HG03520 (cell line): Measurements from ENCODE around the gene NEFH.

ENCODE experiments used
- ATAC-seq: cut with Tn5 transposase; IDR thresholded peaks from one replicate; pipeline ENCODE4 v1.9.1; 2021; ENCODE audit warnings: mild to moderate bottlenecking, moderate library complexity; ENCODE audit not compliant: unreplicated experiment

The NEFH gene

GRCh38 chr22:29493636-29494035 is 13.6 kb downstream of the NEFH start:
- no peak for ATAC-seq

- no peak for ATAC-seq
Observed at GRCh38 chr22:29499852-29500251, 19.8 kb downstream of the NEFH start.

GRCh38 chr22:29503811-29504372 is 23.9 kb downstream of the NEFH start:
- ATAC-seq, result no peak

- ATAC-seq, result no peak
Observed at GRCh38 chr22:29509298-29509697, 29.3 kb downstream of the NEFH start.

GRCh38 chr22:29509815-29510214 is 29.8 kb downstream of the NEFH start:
- no peak for ATAC-seq

- no peak for ATAC-seq
Observed at GRCh38 chr22:29510542-29510941, 30.5 kb downstream of the NEFH start.

GRCh38 chr22:29511126-29511862 is 31.3 kb downstream of the NEFH start:
- no peak for ATAC-seq

GRCh38 chr22:29512031-29512430 is 32.0 kb downstream of the NEFH start:
- ATAC-seq, result no peak

GRCh38 chr22:29517215-29517908 is 37.3 kb downstream of the NEFH start:
- ATAC-seq, result no peak

GRCh38 chr22:29518427-29518826 is 38.4 kb downstream of the NEFH start:
- no peak for ATAC-seq

- no peak for ATAC-seq
Observed at GRCh38 chr22:29519996-29520395, 40.0 kb downstream of the NEFH start.

- ATAC-seq, result no peak
Observed at GRCh38 chr22:29520851-29521250, 40.8 kb downstream of the NEFH start.

- no peak for ATAC-seq
Observed at GRCh38 chr22:29521526-29521925, 41.5 kb downstream of the NEFH start.

- no peak for ATAC-seq
Observed at GRCh38 chr22:29523761-29524160, 43.7 kb downstream of the NEFH start.

- ATAC-seq, result no peak
Observed at GRCh38 chr22:29524442-29525191, 44.6 kb downstream of the NEFH start.

- ATAC-seq, result no peak
Observed at GRCh38 chr22:29528144-29528543, 48.1 kb downstream of the NEFH start.

- ATAC-seq, result no peak
Observed at GRCh38 chr22:29530716-29531115, 50.7 kb downstream of the NEFH start.

GRCh38 chr22:29531419-29531818 is 51.4 kb downstream of the NEFH start:
- no peak for ATAC-seq

GRCh38 chr22:29536411-29536810 is 56.4 kb downstream of the NEFH start:
- ATAC-seq, result no peak

- ATAC-seq, result no peak
Observed at GRCh38 chr22:29539105-29539504, 59.1 kb downstream of the NEFH start.
